Muscle layer of duodenum (tissue), 2 donors: ENCODE measurements around the gene MED9.

Source experiments
- H3K27ac ChIP-seq: one replicate; pipeline ENCODE4 v1.7.0; 2013; ENCODE audit warnings: mild to moderate bottlenecking, low read length
- H3K27me3 ChIP-seq: one replicate; pipeline ENCODE4 v1.7.0; 2013; ENCODE audit warnings: low read depth, mild to moderate bottlenecking, control low read depth, low read length
- H3K36me3 ChIP-seq, 2 donors: one replicate each; pipeline ENCODE4 v1.7.0; 2013; ENCODE audit warnings: low read length in 2 of 2, control low read depth in 1 of 2, mild to moderate bottlenecking in 1 of 2; ENCODE audit not compliant: insufficient read depth in 2 of 2, control insufficient read depth in 1 of 2
- H3K4me1 ChIP-seq, 2 donors: one replicate each; pipeline ENCODE4 v1.7.0; 2013; ENCODE audit warnings: low read length in 2 of 2, mild to moderate bottlenecking in 2 of 2, control low read depth in 1 of 2, moderate library complexity in 1 of 2; ENCODE audit not compliant: insufficient read depth in 2 of 2, control insufficient read depth in 1 of 2
- H3K4me3 ChIP-seq, 2 donors: one replicate each; pipeline ENCODE4 v1.7.0; 2013; ENCODE audit warnings: low read length in 2 of 2, low read depth in 1 of 2, mild to moderate bottlenecking in 1 of 2
- H3K9me3 ChIP-seq, 2 donors: one replicate each; pipeline ENCODE4 v1.7.0; 2013; ENCODE audit warnings: low read length in 2 of 2, control low read depth in 1 of 2, mild to moderate bottlenecking in 1 of 2; ENCODE audit not compliant: control insufficient read depth in 1 of 2
- donor health status: healthy.

The MED9 gene

DNA sequence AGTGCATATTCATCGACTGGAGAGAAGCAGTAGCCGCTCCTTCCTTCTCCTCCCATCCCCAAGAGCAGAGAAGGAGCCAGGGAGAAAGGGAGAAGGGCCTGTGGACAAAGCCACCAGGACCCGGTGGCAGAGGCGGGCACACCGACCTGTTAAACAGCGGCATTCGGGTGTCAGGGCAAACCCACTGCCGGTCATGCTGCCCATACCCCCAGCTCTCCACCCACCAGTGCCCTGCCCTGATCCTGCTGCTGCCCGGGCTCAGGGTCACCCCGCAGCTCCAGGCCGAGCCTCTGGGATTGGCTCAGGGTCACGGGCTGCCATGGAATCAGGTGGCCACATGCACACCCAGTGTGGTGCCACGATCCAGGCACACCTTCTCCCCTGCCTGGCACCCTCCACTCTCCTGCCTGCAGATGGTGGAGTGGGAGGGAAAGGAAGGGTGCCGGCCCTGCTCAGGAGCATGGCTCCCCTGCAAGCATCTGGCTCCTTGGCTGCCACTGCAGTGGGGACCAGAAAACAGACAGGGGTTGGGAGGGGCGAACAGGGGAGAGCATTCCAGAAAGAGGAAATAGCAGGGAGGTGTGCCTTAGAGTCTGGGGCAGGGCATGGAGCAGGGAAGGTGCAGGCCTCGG lies 37.7 kb downstream of the MED9 start:
- no peak overlapping the region for H3K27ac ChIP-seq
- no peaks in the 10 kb centered on the region for H3K4me1 ChIP-seq
- H3K4me3 ChIP-seq, result no peak overlapping the region
- no peaks in the 10 kb centered on the region for H3K27me3 ChIP-seq
- no peaks in the 10 kb centered on the region for H3K9me3 ChIP-seq
- peaks cover 0 to 5% of the 10 kb centered on the region in 2 donors for H3K36me3 ChIP-seq

- Histone ChIP-seq H3K27ac (no peak overlapping the region), H3K4me1 (no peaks in the 10 kb centered on the region), H3K9me3 (no peaks in the 10 kb centered on the region), H3K27me3 (no peaks in the 10 kb centered on the region), H3K36me3 (peaks cover 0 to 5% of the 10 kb centered on the region in 2 donors), H3K4me3 (no peak overlapping the region)
Observed at GRCh38 chr17:17514993-17515933, 38.5 kb downstream of the MED9 start.

GRCh38 chr17:17515934-17516930 lies 39.4 kb downstream of the MED9 start:
- Histone ChIP-seq H3K27me3 (no peaks in the 10 kb centered on the region), H3K4me3 (no peak overlapping the region), H3K36me3 (peaks cover 0 to 5% of the 10 kb centered on the region in 2 donors), H3K27ac (no peak overlapping the region), H3K4me1 (no peaks in the 10 kb centered on the region), H3K9me3 (no peaks in the 10 kb centered on the region)

- Histone ChIP-seq H3K4me1 (no peaks in the 10 kb centered on the region), H3K36me3 (peaks cover 0 to 5% of the 10 kb centered on the region in 2 donors), H3K27ac (no peak overlapping the region), H3K9me3 (no peaks in the 10 kb centered on the region), H3K27me3 (no peaks in the 10 kb centered on the region), H3K4me3 (no peak overlapping the region)
Observed at GRCh38 chr17:17516941-17517720, 40.3 kb downstream of the MED9 start.

DNA sequence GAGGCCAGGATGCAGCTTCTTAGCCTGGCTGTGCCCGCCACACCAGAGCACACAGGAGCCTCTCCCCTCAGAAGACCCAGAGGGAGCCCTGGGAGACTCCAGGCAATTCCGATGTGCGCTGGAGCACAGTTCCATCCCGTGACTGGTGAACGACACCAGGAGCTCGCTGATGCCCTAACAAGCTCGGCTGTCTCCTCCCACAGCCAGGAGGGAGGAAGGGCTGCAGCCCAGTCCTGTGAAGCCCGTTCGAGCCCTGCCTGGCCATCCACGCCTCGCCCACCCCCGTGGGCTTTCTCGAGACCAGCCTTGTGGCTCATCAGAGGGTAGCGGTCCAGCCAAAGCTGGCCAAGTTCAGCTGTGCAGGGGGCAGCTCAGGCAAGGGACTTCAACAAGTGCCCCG lies 41.2 kb downstream of the MED9 start:
- H3K9me3 ChIP-seq, result no peaks in the 10 kb centered on the region
- H3K27me3 ChIP-seq, result no peaks in the 10 kb centered on the region
- H3K4me1 ChIP-seq, result no peaks in the 10 kb centered on the region
- H3K27ac ChIP-seq, result no peak overlapping the region
- H3K4me3 ChIP-seq, result no peak overlapping the region
- peaks cover 0 to 5% of the 10 kb centered on the region in 2 donors for H3K36me3 ChIP-seq

- Histone ChIP-seq H3K4me1 (no peaks in the 10 kb centered on the region), H3K4me3 (no peak overlapping the region), H3K27me3 (no peaks in the 10 kb centered on the region), H3K36me3 (peaks cover 0 to 5% of the 10 kb centered on the region in 2 donors), H3K9me3 (no peaks in the 10 kb centered on the region), H3K27ac (no peak overlapping the region)
Observed at GRCh38 chr17:17518951-17519350, 42.2 kb downstream of the MED9 start.

DNA sequence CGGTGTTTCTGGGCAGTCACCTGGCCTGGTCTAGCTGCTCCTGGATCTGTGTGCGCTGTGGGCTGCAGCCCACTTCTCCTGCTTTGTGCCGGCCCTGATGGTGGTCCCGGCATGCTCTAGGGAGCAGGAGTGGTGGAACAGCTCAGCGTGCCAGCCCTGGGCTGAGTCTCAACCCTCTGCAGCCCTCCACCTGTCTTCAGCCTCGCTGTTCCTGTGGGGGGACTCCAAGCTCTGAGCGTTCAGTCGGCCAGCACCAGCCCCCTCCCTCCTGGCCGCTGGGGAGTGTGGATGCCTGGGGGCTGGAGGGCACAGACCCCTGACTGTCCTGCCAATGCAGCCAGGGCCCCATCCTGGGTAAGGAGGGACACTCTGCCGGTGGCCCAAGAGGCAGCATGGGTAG lies 43.1 kb downstream of the MED9 start:
- Histone ChIP-seq H3K4me1 (no peaks in the 10 kb centered on the region), H3K27ac (no peak overlapping the region), H3K4me3 (no peak overlapping the region), H3K9me3 (no peaks in the 10 kb centered on the region), H3K36me3 (peaks cover 0 to 5% of the 10 kb centered on the region in 2 donors), H3K27me3 (no peaks in the 10 kb centered on the region)

GRCh38 chr17:17520599-17521232 lies 43.9 kb downstream of the MED9 start:
- Histone ChIP-seq H3K36me3 (peaks cover 0 to 3% of the 10 kb centered on the region in 2 donors), H3K9me3 (no peaks in the 10 kb centered on the region), H3K27ac (no peak overlapping the region), H3K4me3 (no peak overlapping the region), H3K4me1 (no peaks in the 10 kb centered on the region), H3K27me3 (no peaks in the 10 kb centered on the region)

GRCh38 chr17:17523001-17523730 lies 46.4 kb downstream of the MED9 start:
- Histone ChIP-seq H3K4me1 (peaks cover 0 to 7% of the 10 kb centered on the region in 2 donors), H3K27me3 (no peaks in the 10 kb centered on the region), H3K9me3 (no peaks in the 10 kb centered on the region), H3K27ac (no peak overlapping the region), H3K4me3 (no peak overlapping the region), H3K36me3 (no peaks in the 10 kb centered on the region)
